Lung (tissue), 12 donors: ENCODE data around the gene DSE. TPM values are rescaled to one million over a fixed set of nuclear protein-coding genes. Genes with fewer than 3 reads are reported as not detected.

Experiments
- ATAC-seq: fragments of 200-7000 bp; cut with Tn5 transposase; one replicate; pipeline ENCODE4 v1.9.1; 2020; ENCODE audit warnings: moderate number of reproducible peaks; ENCODE audit not compliant: insufficient read depth, low FRiP score
- DNase-seq, 3 donors: peaks; one replicate each; pipeline ENCODE4 v3.0.0-alpha.2; 2013 to 2017
- H3K27ac ChIP-seq, 2 donors: one replicate each; pipeline ENCODE4 v1.5.1; 2013; ENCODE audit warnings: mild to moderate bottlenecking in 2 of 2, moderate library complexity in 2 of 2, control low read depth in 1 of 2, inconsistent platforms in 1 of 2, low read depth in 1 of 2, low read length in 1 of 2
- H3K27me3 ChIP-seq, 3 donors: one replicate each; pipeline ENCODE4 v1.5.1; 2013; ENCODE audit warnings: low read length in 2 of 3; ENCODE audit not compliant: control insufficient read depth in 3 of 3, insufficient read depth in 3 of 3
- H3K36me3 ChIP-seq, 4 donors: one replicate each; pipeline ENCODE4 v1.5.1; 2013; ENCODE audit warnings: low read length in 4 of 4, mild to moderate bottlenecking in 1 of 4, moderate library complexity in 1 of 4; ENCODE audit not compliant: control insufficient read depth in 4 of 4, insufficient read depth in 4 of 4
- H3K4me1 ChIP-seq, 5 donors: one replicate each; pipeline ENCODE4 v1.5.1; 2013; ENCODE audit warnings: low read length in 5 of 5, mild to moderate bottlenecking in 2 of 5, moderate library complexity in 1 of 5; ENCODE audit not compliant: control insufficient read depth in 5 of 5, insufficient read depth in 5 of 5
- H3K4me3 ChIP-seq: one replicate; pipeline ENCODE4 v1.5.1; 2013; ENCODE audit warnings: mild to moderate bottlenecking, control low read depth, moderate library complexity
- H3K9ac ChIP-seq, 2 donors: one replicate each; pipeline ENCODE4 v1.5.1; 2013; ENCODE audit warnings: low read length in 2 of 2, control low read depth in 1 of 2; ENCODE audit not compliant: insufficient read depth in 1 of 2
- H3K9me3 ChIP-seq, 4 donors: one replicate each; pipeline ENCODE4 v1.5.1; 2013; ENCODE audit warnings: low read length in 3 of 4, mild to moderate bottlenecking in 1 of 4, moderate library complexity in 1 of 4; ENCODE audit not compliant: control insufficient read depth in 4 of 4, insufficient read depth in 3 of 4
- CTCF ChIP-seq: IDR thresholded peaks from 2 replicates; pipeline ENCODE4 v1.5.1; 2012; ENCODE audit warnings: mild to moderate bottlenecking; ENCODE audit errors: control extremely low read depth, extremely low read depth
- WGBS, 2 donors: extraction: QIAGEN DNeasy Blood & Tissue Kit; methylation state at CpG; one replicate each; pipeline ENCODE4 v1.1.7; 2013; 5-methylcytosine and 5-hydroxymethylcytosine counted together
- polyA plus RNA-seq, 2 donors: library from polyadenylated mRNA; stranded (reverse); fragments of 200-250 nt; gene quantifications; one replicate each; pipeline ENCODE4 v1.2.1, GENCODE V29; 2013
- total RNA-seq, 2 donors: library from RNA; depleted of rRNA in 1 of 2; stranded (reverse); fragments of >200 nt in 1 of 2; gene quantifications; one replicate each; pipeline ENCODE4 v1.2.1, GENCODE V29; 2014 to 2021
- donor health status: control.
- donor health status: control.
- donor health status: Bipolar disorder and iron deficiency.
- donor health status: healthy.
- donor health status: DM: yes; HTN: yes; CAD: no.

The DSE gene
- total and polyA plus RNA-seq, 4 donors: 5.4 to 46.9 (median 42.4) TPM

DNA sequence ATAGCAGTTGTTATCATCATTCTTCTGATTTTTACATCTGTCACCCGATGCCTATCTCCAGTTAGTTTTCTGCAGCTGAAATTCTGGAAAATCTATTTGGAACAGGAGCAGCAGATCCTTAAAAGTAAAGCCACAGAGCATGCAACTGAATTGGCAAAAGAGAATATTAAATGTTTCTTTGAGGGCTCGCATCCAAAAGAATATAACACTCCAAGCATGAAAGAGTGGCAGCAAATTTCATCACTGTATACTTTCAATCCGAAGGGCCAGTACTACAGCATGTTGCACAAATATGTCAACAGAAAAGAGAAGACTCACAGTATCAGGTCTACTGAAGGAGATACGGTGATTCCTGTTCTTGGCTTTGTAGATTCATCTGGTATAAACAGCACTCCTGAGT is 92.6 kb downstream of the DSE start:
- H3K9ac ChIP-seq: no peak overlapping the region
- WGBS, 2 donors: 53 to 72% methylated on average over 4 of the region's 4 CpGs
- H3K9me3 ChIP-seq: peaks cover 0 to 1% (median 0%) of the 10 kb centered on the region in 4 donors
- no peak overlapping the region for H3K27ac ChIP-seq
- no peak for ATAC-seq
- TF ChIP-seq CTCF: no peak
- no peaks in the 10 kb centered on the region for H3K36me3 ChIP-seq
- no peaks in the 10 kb centered on the region for H3K27me3 ChIP-seq
- peaks cover 0 to 24% (median 7%) of the 10 kb centered on the region in 5 donors for H3K4me1 ChIP-seq
- DNase-seq: peak in 2 of 3 donors; percentile 71 to 83
- no peak overlapping the region for H3K4me3 ChIP-seq

- TF ChIP-seq CTCF: no peak
- no peaks in the 10 kb centered on the region for H3K36me3 ChIP-seq
- H3K27ac ChIP-seq: no peak overlapping the region
- H3K9me3 ChIP-seq: peaks cover 0 to 1% (median 0%) of the 10 kb centered on the region in 4 donors
- no peak for ATAC-seq
- no peak overlapping the region for H3K4me3 ChIP-seq
- 12 to 37% methylated on average over 5 of the region's 5 CpGs for WGBS, 2 donors
- H3K9ac ChIP-seq: no peak overlapping the region
- no peaks in the 10 kb centered on the region for H3K27me3 ChIP-seq
- peak in 2 of 3 donors; percentile 52 to 63 for DNase-seq
- H3K4me1 ChIP-seq: peaks cover 0 to 24% (median 7%) of the 10 kb centered on the region in 5 donors
These were observed 94.5 kb downstream of the DSE start for GRCh38 chr6:116465246-116465645.

DNA sequence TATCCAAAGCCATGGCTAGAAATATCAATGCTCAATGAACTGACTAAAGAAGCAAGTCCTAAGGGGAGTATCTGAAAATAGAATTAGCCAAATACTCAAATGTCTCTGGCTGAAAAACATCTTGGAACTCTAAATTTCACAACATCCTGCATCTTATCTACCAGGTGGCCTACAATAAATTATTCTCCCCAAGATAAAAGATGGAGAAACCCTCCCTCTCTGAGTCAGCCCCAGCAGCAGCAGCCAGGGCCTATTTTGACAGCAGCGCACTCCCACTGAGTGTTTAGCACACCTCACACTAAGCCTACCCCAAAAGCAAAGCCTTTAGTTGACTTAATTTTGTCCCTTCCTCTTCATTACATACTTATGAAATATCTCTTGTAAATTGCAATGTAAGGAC is 96.3 kb downstream of the DSE start:
- ATAC-seq (no peak), DNase-seq (no peak)
- H3K9me3 ChIP-seq: peaks cover 0 to 1% (median 0%) of the 10 kb centered on the region in 4 donors
- no peak overlapping the region for H3K9ac ChIP-seq
- H3K27me3 ChIP-seq: no peaks in the 10 kb centered on the region
- H3K4me3 ChIP-seq: no peak overlapping the region
- no peaks in the 10 kb centered on the region for H3K36me3 ChIP-seq
- H3K27ac ChIP-seq: no peak overlapping the region
- WGBS, 2 donors: 96 to 97% methylated on average over 1 of the region's 1 CpG
- TF ChIP-seq CTCF: no peak
- peaks cover 0 to 27% (median 6%) of the 10 kb centered on the region in 5 donors for H3K4me1 ChIP-seq

DNA sequence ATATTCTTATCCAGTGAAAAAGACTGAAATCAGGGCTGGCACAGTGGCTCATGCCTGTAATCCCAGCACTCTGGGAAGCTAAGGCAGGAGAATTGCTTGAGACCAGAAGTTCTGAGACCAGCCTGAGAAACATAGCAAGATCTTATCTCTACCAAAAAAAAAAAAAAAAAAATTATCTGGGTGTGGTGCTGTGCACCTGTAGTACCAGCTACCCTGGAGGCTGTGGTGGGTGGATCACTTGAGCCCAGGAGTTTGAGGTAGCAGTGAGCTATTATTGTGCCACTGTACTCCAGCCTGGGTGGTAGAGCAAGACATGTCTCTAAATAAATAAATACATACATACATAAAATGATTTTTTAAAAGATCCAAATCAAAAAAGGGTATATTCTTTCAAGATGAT is 96.8 kb downstream of the DSE start:
- no peak for TF ChIP-seq CTCF
- Histone ChIP-seq H3K27me3 (no peaks in the 10 kb centered on the region), H3K9ac (no peak overlapping the region), H3K36me3 (no peaks in the 10 kb centered on the region), H3K4me3 (no peak overlapping the region), H3K4me1 (peaks cover 0 to 26% (median 6%) of the 10 kb centered on the region in 5 donors), H3K27ac (no peak overlapping the region), H3K9me3 (no peaks in the 10 kb centered on the region)
- DNase-seq (no peak), ATAC-seq (no peak)
